Adrenal gland (tissue), 12 donors: ENCODE results near the gene UTP20. TPM values are rescaled to one million over a fixed set of nuclear protein-coding genes. Genes with fewer than 3 reads are reported as not detected.

Source experiments
- DNase-seq, 7 donors: peaks; one replicate each; pipeline ENCODE4 v3.0.0-alpha.2; 2019 to 2020
- H3K27ac ChIP-seq, 5 donors: fragments of 200-600 bp; sonication (generic) in 4 of 5; 1 replicate in 3 of 5; 2 replicates in 2 of 5; pipeline versions ENCODE4 v1.5.1 to v1.8.0; 2016 to 2020; ENCODE audit warnings: mild to moderate bottlenecking in 1 of 5
- H3K27me3 ChIP-seq: fragments of 200-600 bp; 2 replicates; pipeline ENCODE4 v1.8.0; 2021
- H3K36me3 ChIP-seq, 2 donors: fragments of 200-600 bp; replicated peaks in 1 of 2; 1 replicate in 1 of 2; 2 replicates in 1 of 2; pipeline versions ENCODE4 v1.5.1 to v1.8.0; 2018 to 2022
- H3K4me1 ChIP-seq, 2 donors: fragments of 200-600 bp; replicated peaks in 1 of 2; 1 replicate in 1 of 2; 2 replicates in 1 of 2; pipeline versions ENCODE4 v1.5.1 to v1.8.0; 2018 to 2021
- H3K4me3 ChIP-seq, 4 donors: fragments of 200-600 bp; sonication (generic) in 3 of 4; one replicate each; pipeline ENCODE4 v1.5.1; 2016 to 2018
- H3K9me3 ChIP-seq, 3 donors: fragments of 200-600 bp; sonication (generic) in 1 of 3; replicated peaks in 1 of 3; 1 replicate in 2 of 3; 2 replicates in 1 of 3; pipeline versions ENCODE4 v1.5.1 to v1.8.0; 2016 to 2021
- CTCF ChIP-seq, 6 experiments: fragments of 450-650 bp in 4 of 6; fragments of 200-600 bp in 2 of 6; sonication (generic) in 1 of 6; IDR thresholded peaks; 1 replicate in 5 of 6; 2 replicates in 1 of 6; pipeline versions ENCODE4 v1.5.1 to v1.8.0; 2016 to 2021; ENCODE audit warnings: antibody characterized with exemption in 6 of 6, mild to moderate bottlenecking in 2 of 6, moderate library complexity in 1 of 6
- POLR2A ChIP-seq, 2 donors: fragments of 450-650 bp; IDR thresholded peaks; one replicate each; pipeline ENCODE4 v1.6.1; 2017; ENCODE audit warnings: antibody characterized with exemption in 2 of 2, mild to moderate bottlenecking in 2 of 2, moderate library complexity in 1 of 2
- WGBS, 4 donors: extraction: QIAGEN DNeasy Blood & Tissue Kit in 2 of 4; methylation state at CpG; one replicate each; pipeline versions ENCODE4 v1.1.5 to v1.1.7; 2013 to 2017; 5-methylcytosine and 5-hydroxymethylcytosine counted together
- intact Hi-C, 2 donors: fragments of 100-400 bp; cut with DNase I; formaldehyde crosslinking; loops; one replicate each; pipeline versions ENCODE4 v1.14.1 to v1.15.0; 2022 to 2023
- polyA plus RNA-seq, 3 donors: library from polyadenylated mRNA; stranded (reverse); fragments of 200-250 nt in 2 of 3; fragments of 350-450 nt in 1 of 3; fragmentation: Illumina TruSeq in 1 of 3; extraction: RNeasy Lipid Tissue Mini Kit (QIAGEN cat#74804) in 1 of 3; gene quantifications; one replicate each; pipeline ENCODE4 v1.2.3, GENCODE V29; 2013 to 2014
- total RNA-seq, 9 donors: library from RNA; depleted of rRNA in 4 of 9; stranded (reverse); fragments of >200 nt in 4 of 9; fragments of 120-200 nt in 1 of 9; fragmentation: NEBNext Ultra II Directional in 1 of 9; extraction: Animal tissue kit (Norgen Biotek cat#: 25700) in 1 of 9; gene quantifications; one replicate each; pipeline versions ENCODE4 v1.1.0 to v1.2.4, GENCODE V29; 2013 to 2023
- donor health status: healthy with polysubstance abuse.
- donor health status: Bipolar disorder and iron deficiency.
- donor health status: DM: yes; HTN: yes; CAD: no.
- donor health status: DM: no; HTN: no; CAD: no.
- donor health status: DM: no; HTN: no; CAD: no.
- donor health status: DM: yes; HTN: yes; CAD: no.

UTP20 gene
- total and polyA plus RNA-seq, 12 donors, result 1.9 to 17.5 (median 15.0) TPM

- Histone ChIP-seq H3K36me3 (peaks cover 0 to 34% of the 10 kb centered on the region in 2 donors), H3K27me3 (no peaks in the 10 kb centered on the region), H3K4me3 (no peak overlapping the region), H3K4me1 (no peaks in the 10 kb centered on the region), H3K27ac (no peak overlapping the region), H3K9me3 (no peaks in the 10 kb centered on the region)
- no peak for DNase-seq
- no peak for TF ChIP-seq CTCF (IDR thresholded peaks at IDR 0.05)
- TF ChIP-seq POLR2A (IDR thresholded peaks at IDR 0.05), result no peak
- intact Hi-C loops, result no loop called here
- WGBS, 4 donors, result 86 to 99% (median 98%) methylated on average over 7 to 8 of the region's 8 CpGs
Measured at GRCh38 chr12:101361455-101361854, 81.5 kb downstream of the UTP20 start.

DNA sequence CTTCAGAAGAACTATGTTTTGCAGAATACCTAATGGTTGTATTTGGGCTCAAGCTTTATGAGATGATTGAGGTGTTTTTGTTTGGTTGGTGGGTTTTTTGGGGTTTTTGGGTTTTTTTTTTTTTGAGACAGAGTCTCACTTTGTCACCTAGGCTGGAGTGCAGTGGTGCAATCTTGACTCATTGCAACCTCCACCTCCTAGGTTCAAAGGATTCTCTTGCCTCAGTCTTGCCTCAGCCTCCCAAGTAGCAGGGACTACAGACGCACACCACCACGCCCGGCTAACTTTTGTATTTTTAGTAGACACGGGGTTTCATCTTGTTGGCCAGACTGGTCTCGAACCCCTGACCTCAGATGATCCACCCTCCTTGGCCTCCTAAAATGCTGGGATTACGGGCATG is 88.1 kb downstream of the UTP20 start:
- Histone ChIP-seq H3K27me3 (no peaks in the 10 kb centered on the region), H3K9me3 (no peaks in the 10 kb centered on the region), H3K36me3 (peaks cover 0 to 71% of the 10 kb centered on the region in 2 donors), H3K4me1 (no peaks in the 10 kb centered on the region), H3K27ac (no peak overlapping the region), H3K4me3 (no peak overlapping the region)
- no peak for TF ChIP-seq POLR2A (IDR thresholded peaks at IDR 0.05)
- TF ChIP-seq CTCF (IDR thresholded peaks at IDR 0.05), result no peak
- WGBS, 4 donors, result 92 to 97% (median 96%) methylated on average over 6 of the region's 6 CpGs
- intact Hi-C loops, result no loop called here
- DNase-seq, result no peak

DNA sequence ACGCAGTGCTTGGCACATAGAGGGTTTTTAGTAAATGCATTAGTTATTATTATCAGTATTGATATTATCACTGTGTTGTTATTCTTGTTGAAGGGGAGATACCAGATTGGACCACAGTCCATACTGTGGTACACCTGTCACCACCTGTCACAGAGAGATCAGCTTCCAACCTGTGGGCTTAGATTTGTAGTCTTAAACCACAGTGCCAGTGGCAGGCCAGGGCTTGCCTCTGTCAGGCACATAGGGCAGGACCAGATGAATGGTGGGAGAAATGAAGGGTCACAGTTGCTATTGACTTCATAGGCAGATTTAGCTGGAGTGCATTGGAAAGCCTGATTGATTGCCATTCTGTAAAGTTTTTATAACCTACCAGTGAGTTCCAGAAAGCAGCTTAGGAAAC is 92.5 kb downstream of the UTP20 start:
- Histone ChIP-seq H3K9me3 (no peaks in the 10 kb centered on the region), H3K27me3 (no peaks in the 10 kb centered on the region), H3K4me1 (no peaks in the 10 kb centered on the region), H3K27ac (no peak overlapping the region), H3K36me3 (peaks cover 0 to 52% of the 10 kb centered on the region in 2 donors), H3K4me3 (no peak overlapping the region)
- TF ChIP-seq CTCF (IDR thresholded peaks at IDR 0.05) (no peak), POLR2A (IDR thresholded peaks at IDR 0.05) (no peak)
- no peak for DNase-seq
- intact Hi-C loops, result no loop called here
- WGBS, 4 donors, result 96 to 100% (median 97%) methylated on average over 1 of the region's 1 CpG

DNA sequence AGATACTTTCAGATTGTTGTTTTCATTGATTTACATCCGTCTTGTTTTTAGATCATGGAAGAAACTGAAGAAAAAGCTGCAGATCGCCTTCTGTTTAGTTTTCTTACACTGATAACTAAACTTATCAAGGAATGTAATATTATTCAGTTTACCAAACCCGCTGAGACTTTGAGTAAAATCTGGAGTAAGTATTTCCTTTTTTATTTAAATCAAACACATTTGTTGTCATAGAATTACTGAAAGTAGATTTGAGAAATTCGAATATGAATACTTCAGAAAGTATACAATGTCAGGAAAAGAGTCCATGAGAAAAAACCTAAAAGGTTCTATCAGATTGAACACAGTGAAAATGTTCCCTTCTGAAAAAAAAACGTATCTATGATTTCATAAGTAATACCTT is 95.7 kb downstream of the UTP20 start:
- Histone ChIP-seq H3K27ac (no peak overlapping the region), H3K36me3 (peaks cover 0 to 41% of the 10 kb centered on the region in 2 donors), H3K4me1 (no peaks in the 10 kb centered on the region), H3K9me3 (no peaks in the 10 kb centered on the region), H3K27me3 (no peaks in the 10 kb centered on the region), H3K4me3 (no peak overlapping the region)
- WGBS, 4 donors, result 79 to 96% (median 88%) methylated on average over 5 of the region's 5 CpGs
- intact Hi-C loops, result no loop called here
- no peak for DNase-seq
- TF ChIP-seq POLR2A (IDR thresholded peaks at IDR 0.05) (no peak), CTCF (IDR thresholded peaks at IDR 0.05) (no peak)
